Uterus (tissue), 2 donors: ENCODE measurements around the gene LPP.

Source experiments
- CTCF ChIP-seq, 4 experiments: fragments of 200-600 bp in 2 of 4; fragments of 450-650 bp in 2 of 4; sonication (generic) in 2 of 4; IDR thresholded peaks; one replicate each; pipeline ENCODE4 v1.5.1; 2016 to 2019; ENCODE audit warnings: antibody characterized with exemption in 4 of 4, mild to moderate bottlenecking in 2 of 4, moderate library complexity in 1 of 4
- POLR2A ChIP-seq, 2 donors: fragments of 450-650 bp; IDR thresholded peaks; one replicate each; pipeline ENCODE4 v1.6.1; 2016; ENCODE audit warnings: antibody characterized with exemption in 2 of 2, mild to moderate bottlenecking in 1 of 2, moderate library complexity in 1 of 2

- TF ChIP-seq CTCF (IDR thresholded peaks at IDR 0.05) = no peak
- no peak for TF ChIP-seq POLR2A (IDR thresholded peaks at IDR 0.05)
These were observed 16.0 kb downstream of the LPP start for GRCh38 chr3:188169830-188170455.
